COLO829 (cell line): ENCODE results near the gene SLC8A3.

Experiments
- DNase-seq: peaks from one replicate; pipeline ENCODE4 v3.0.0; 2012; ENCODE audit warnings: low spot score

SLC8A3 gene

GRCh38 chr14:70173569-70173968 is 15.2 kb downstream of the SLC8A3 start:
- no peak for DNase-seq

- no peak for DNase-seq
Measured at GRCh38 chr14:70171726-70172125, 17.0 kb downstream of the SLC8A3 start.

- DNase-seq = no peak
Measured at GRCh38 chr14:70170976-70171375, 17.8 kb downstream of the SLC8A3 start.

GRCh38 chr14:70168406-70168805 is 20.3 kb downstream of the SLC8A3 start:
- no peak for DNase-seq

- DNase-seq = no peak
Measured at GRCh38 chr14:70166530-70167203, 22.1 kb downstream of the SLC8A3 start.

- DNase-seq = no peak
Measured at GRCh38 chr14:70162358-70162757, 26.4 kb downstream of the SLC8A3 start.

- DNase-seq = no peak
Measured at GRCh38 chr14:70156592-70156991, 32.2 kb downstream of the SLC8A3 start.

- DNase-seq = no peak
Measured at GRCh38 chr14:70152704-70153103, 36.0 kb downstream of the SLC8A3 start.

- no peak for DNase-seq
Measured at GRCh38 chr14:70152081-70152480, 36.7 kb downstream of the SLC8A3 start.

GRCh38 chr14:70149596-70150165 is 39.1 kb downstream of the SLC8A3 start:
- no peak for DNase-seq

- no peak for DNase-seq
Measured at GRCh38 chr14:70148911-70149595, 39.7 kb downstream of the SLC8A3 start.

- no peak for DNase-seq
Measured at GRCh38 chr14:70148351-70148750, 40.4 kb downstream of the SLC8A3 start.

- DNase-seq = no peak
Measured at GRCh38 chr14:70144046-70144445, 44.7 kb downstream of the SLC8A3 start.

- no peak for DNase-seq
Measured at GRCh38 chr14:70143306-70143705, 45.4 kb downstream of the SLC8A3 start.

GRCh38 chr14:70140614-70141013 is 48.1 kb downstream of the SLC8A3 start:
- no peak for DNase-seq

- no peak for DNase-seq
Measured at GRCh38 chr14:70139384-70139783, 49.4 kb downstream of the SLC8A3 start.

- no peak for DNase-seq
Measured at GRCh38 chr14:70137788-70138187, 51.0 kb downstream of the SLC8A3 start.

- DNase-seq = no peak
Measured at GRCh38 chr14:70133461-70133860, 55.3 kb downstream of the SLC8A3 start.

- DNase-seq = no peak
Measured at GRCh38 chr14:70130482-70130881, 58.3 kb downstream of the SLC8A3 start.

GRCh38 chr14:70127186-70127585 is 61.6 kb downstream of the SLC8A3 start:
- DNase-seq = no peak

- DNase-seq = no peak
Measured at GRCh38 chr14:70123796-70124195, 65.0 kb downstream of the SLC8A3 start.

GRCh38 chr14:70121521-70121920 is 67.2 kb downstream of the SLC8A3 start:
- no peak for DNase-seq

GRCh38 chr14:70118064-70118463 is 70.7 kb downstream of the SLC8A3 start:
- no peak for DNase-seq

- DNase-seq = no peak
Measured at GRCh38 chr14:70116278-70116677, 72.5 kb downstream of the SLC8A3 start.
